ENCODE data around the gene SPTBN2.

DNA sequence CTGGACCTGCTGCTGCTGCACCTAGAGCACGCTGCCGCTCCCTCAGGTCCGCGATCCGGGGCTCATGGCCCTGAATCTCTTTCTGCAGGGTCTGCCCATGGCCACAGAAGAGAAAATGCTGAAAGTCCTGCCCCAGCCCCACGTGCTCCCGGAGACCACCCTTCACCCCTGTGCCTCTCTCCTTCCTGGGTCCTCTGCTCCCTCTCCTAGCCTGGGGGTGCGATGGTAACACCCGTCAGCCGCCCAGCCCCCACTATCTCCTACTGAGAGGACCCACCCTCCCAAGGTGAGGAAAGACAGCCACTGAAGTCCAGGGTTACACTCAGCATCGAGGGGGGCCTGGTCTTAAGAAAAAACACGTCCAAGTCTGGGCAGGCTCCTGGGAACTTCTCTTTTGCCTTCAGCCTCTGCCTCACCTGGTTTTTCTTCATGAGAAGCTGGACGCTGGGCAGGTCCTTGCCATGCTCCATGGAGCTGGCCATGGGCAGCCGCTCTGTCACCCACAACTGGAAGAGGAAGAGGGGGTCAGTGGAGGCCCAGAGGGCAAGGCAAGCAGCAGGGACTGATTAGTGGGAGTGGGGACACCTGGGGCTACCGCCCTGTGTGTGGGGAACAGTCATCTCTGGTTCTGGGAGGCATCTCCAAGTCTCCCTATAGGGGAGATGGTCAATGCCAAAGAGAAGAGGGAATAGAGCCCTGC lies 35.5 kb downstream of the SPTBN2 start:
- TF ChIP-seq, protein P1, sequence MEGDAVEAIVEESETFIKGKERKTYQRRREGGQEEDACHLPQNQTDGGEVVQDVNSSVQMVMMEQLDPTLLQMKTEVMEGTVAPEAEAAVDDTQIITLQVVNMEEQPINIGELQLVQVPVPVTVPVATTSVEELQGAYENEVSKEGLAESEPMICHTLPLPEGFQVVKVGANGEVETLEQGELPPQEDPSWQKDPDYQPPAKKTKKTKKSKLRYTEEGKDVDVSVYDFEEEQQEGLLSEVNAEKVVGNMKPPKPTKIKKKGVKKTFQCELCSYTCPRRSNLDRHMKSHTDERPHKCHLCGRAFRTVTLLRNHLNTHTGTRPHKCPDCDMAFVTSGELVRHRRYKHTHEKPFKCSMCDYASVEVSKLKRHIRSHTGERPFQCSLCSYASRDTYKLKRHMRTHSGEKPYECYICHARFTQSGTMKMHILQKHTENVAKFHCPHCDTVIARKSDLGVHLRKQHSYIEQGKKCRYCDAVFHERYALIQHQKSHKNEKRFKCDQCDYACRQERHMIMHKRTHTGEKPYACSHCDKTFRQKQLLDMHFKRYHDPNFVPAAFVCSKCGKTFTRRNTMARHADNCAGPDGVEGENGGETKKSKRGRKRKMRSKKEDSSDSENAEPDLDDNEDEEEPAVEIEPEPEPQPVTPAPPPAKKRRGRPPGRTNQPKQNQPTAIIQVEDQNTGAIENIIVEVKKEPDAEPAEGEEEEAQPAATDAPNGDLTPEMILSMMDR (conservative IDR thresholded peaks at IDR 0.05; ENCODE audit: low read depth, low read length), result no peak
- no peak for TF ChIP-seq POLR2A (IDR thresholded peaks at IDR 0.05; ENCODE audit: low read depth, low read length)
- no peak for TF ChIP-seq MAZ (IDR thresholded peaks at IDR 0.05; ENCODE audit: borderline replicate concordance, low read depth, low read length)
- no peak for TF ChIP-seq MAFK (IDR thresholded peaks at IDR 0.05; ENCODE audit: low read depth, low read length)
- TF ChIP-seq RFX5 (IDR thresholded peaks at IDR 0.05; ENCODE audit: low read depth, low read length), result no peak
- TF ChIP-seq CEBPB (IDR thresholded peaks at IDR 0.05; ENCODE audit: low read depth, low read length), result no peak
- TF ChIP-seq BHLHE40 (IDR thresholded peaks at IDR 0.05; ENCODE audit: low read depth, low read length), result no peak
- TF ChIP-seq, protein P2, sequence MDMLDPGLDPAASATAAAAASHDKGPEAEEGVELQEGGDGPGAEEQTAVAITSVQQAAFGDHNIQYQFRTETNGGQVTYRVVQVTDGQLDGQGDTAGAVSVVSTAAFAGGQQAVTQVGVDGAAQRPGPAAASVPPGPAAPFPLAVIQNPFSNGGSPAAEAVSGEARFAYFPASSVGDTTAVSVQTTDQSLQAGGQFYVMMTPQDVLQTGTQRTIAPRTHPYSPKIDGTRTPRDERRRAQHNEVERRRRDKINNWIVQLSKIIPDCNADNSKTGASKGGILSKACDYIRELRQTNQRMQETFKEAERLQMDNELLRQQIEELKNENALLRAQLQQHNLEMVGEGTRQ (IDR thresholded peaks at IDR 0.05; ENCODE audit: low read depth, low read length), result no peak
